Karpas-422 (cell line): ENCODE results near the gene PPM1L. TPM values are rescaled to one million over a fixed set of nuclear protein-coding genes. Genes with fewer than 3 reads are reported as not detected.
"Not testable (repeated sequence)": the region's sequence is repeated elsewhere in the genome, so short reads cannot be mapped to it uniquely, and the experiment has no call there.

Experiments
- DNase-seq: peaks from one replicate; pipeline ENCODE4 v3.0.0-alpha.2; 2015
- H2AFZ ChIP-seq: fragments of 200-600 bp; sonication (generic); 2 replicates; pipeline ENCODE4 v1.6.1; 2014; ENCODE audit warnings: antibody characterized with exemption, low read length, mixed read lengths
- H3K27ac ChIP-seq: fragments of 200-600 bp; sonication (generic); 2 replicates; pipeline ENCODE4 v1.5.1; 2014; ENCODE audit warnings: mild to moderate bottlenecking, low read length, moderate library complexity
- H3K27me3 ChIP-seq: fragments of 200-600 bp; sonication (generic); 2 replicates; pipeline ENCODE4 v1.6.1; 2014; ENCODE audit warnings: low read length, mixed read lengths
- H3K36me3 ChIP-seq: fragments of 200-600 bp; sonication (generic); 2 replicates; pipeline ENCODE4 v1.6.1; 2014; ENCODE audit warnings: low read length, mixed read lengths; ENCODE audit not compliant: insufficient read depth
- H3K4me1 ChIP-seq: fragments of 200-600 bp; sonication (generic); 2 replicates; pipeline ENCODE4 v1.6.1; 2014; ENCODE audit warnings: mild to moderate bottlenecking, low read length, mixed read lengths
- H3K4me2 ChIP-seq: fragments of 200-600 bp; sonication (generic); 2 replicates; pipeline ENCODE4 v1.6.1; 2014; ENCODE audit warnings: low read length, low read depth, mild to moderate bottlenecking; ENCODE audit not compliant: poor library complexity, severe bottlenecking
- H3K4me3 ChIP-seq: fragments of 200-600 bp; sonication (generic); 2 replicates; pipeline ENCODE4 v1.5.1; 2014; ENCODE audit warnings: mild to moderate bottlenecking, antibody characterized with exemption, low read length, mixed read lengths
- H3K79me2 ChIP-seq: fragments of 200-600 bp; sonication (generic); 2 replicates; pipeline ENCODE4 v1.6.1; 2014; ENCODE audit warnings: mild to moderate bottlenecking, low read length, mixed read lengths
- H3K9ac ChIP-seq: fragments of 200-600 bp; sonication (generic); 2 replicates; pipeline ENCODE4 v1.6.0; 2014; ENCODE audit warnings: low read length
- H3K9me2 ChIP-seq: fragments of 200-600 bp; sonication (generic), shearing (Covaris generic); replicated peaks from 2 replicates; pipeline ENCODE4 v1.6.0; 2014; ENCODE audit warnings: mild to moderate bottlenecking, low read length, moderate library complexity; ENCODE audit not compliant: insufficient read depth
- H3K9me3 ChIP-seq: fragments of 300-700, 200-600 bp; sonication (generic); 2 replicates; pipeline ENCODE4 v1.6.1; 2014; ENCODE audit warnings: low read length, mixed read lengths
- H4K20me1 ChIP-seq: fragments of 200-600 bp; sonication (generic); 2 replicates; pipeline ENCODE4 v1.6.1; 2014; ENCODE audit warnings: mild to moderate bottlenecking, antibody characterized with exemption, low read length, low read depth; ENCODE audit not compliant: insufficient read depth
- total RNA-seq: library from RNA; depleted of rRNA; stranded (reverse); fragments of >200 nt; shearing (Covaris generic); gene quantifications from 2 replicates; pipeline ENCODE4 v1.2.3, GENCODE V29; 2014; ENCODE audit warnings: low replicate concordance; rRNA removed

Gene PPM1L
- total RNA-seq = 1.8 and 3.4 TPM in 2 replicates

DNA sequence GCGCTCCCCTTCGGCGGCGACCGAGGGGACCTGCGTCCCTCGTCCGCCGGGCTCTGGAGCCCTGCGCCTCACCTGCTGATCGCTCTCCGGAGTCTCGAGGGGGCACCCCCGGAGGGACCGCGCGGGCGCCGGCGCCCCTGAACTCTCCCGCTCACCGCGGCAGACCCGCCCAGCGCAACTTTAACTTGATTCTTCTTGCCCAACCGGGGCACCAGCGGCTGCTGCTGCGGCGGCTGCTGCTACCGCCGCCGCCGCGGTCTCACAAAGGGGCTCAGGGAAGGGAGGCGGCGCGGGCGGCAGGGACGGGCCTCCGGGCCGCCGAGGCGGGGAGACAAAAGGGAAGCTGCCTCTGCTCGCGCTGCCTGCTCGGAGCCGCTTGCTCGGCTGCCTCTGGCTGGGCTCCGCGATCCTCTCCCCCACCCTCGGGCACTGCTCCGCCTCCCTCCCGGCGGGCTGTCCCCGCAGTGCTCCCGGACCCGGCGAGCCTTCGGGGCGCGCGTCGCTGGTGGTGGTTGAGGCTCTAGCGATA, at the start of gene PPM1L:
Gene PPM1L (plus strand): TSS at position 456 of the 529 bp plus-strand sequence.
- no peaks in the 10 kb centered on the region for H3K79me2 ChIP-seq
- H3K36me3 ChIP-seq = no peaks in the 10 kb centered on the region
- H3K9me2 ChIP-seq = no peaks in the 10 kb centered on the region
- peak within 1 kb of the TSS; percentile 91 for H3K4me2 ChIP-seq
- H3K4me3 ChIP-seq = peak within 1 kb of the TSS; percentile 89
- H2AFZ ChIP-seq = peak within 1 kb of the TSS; percentile 100
- H3K9me3 ChIP-seq = no peaks in the 10 kb centered on the region
- H3K4me1 ChIP-seq = peaks cover 26% of the 10 kb centered on the region
- H4K20me1 ChIP-seq = no peaks in the 10 kb centered on the region
- H3K27me3 ChIP-seq = no peaks in the 10 kb centered on the region
- DNase-seq = peak; percentile 83
- peak within 1 kb of the TSS; percentile 82 for H3K9ac ChIP-seq
- 0 out of 2 replicates have a peak within 1 kb of the TSS, but pooled peaks have one; percentile 7 for H3K27ac ChIP-seq

DNA sequence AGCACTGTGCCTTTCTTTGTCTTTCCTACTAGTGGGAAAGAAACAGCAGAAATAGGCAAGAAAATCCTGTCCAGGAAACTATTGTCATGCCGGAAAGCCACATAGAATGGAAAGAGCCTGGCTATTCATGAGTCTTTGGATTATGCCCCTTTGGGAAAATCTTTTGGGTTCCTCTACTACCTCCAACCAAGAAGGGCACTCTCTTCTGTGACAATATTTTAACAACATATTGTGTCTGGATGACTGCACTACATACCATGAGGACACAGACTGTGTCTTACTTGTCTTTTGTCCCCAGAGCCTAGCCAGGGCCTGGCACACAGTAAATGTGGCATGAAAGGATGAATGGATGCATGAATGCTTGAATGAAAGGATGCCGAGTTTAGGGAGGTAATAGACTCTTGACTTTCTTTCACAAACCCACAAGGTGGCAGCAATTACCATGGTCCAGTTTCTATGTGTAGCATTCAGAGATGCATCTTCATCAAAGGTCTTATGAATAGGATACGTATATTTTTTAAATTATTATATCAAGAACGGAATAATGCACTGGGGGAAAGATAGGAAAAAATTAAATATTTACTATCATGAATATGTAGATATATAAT, 48.7 kb upstream of the PPM1L start:
- no peaks in the 10 kb centered on the region for H3K79me2 ChIP-seq
- H3K27me3 ChIP-seq = no peaks in the 10 kb centered on the region
- DNase-seq = peak; percentile 71
- no peaks in the 10 kb centered on the region for H3K9me2 ChIP-seq
- H3K36me3 ChIP-seq = no peaks in the 10 kb centered on the region
- H4K20me1 ChIP-seq = no peaks in the 10 kb centered on the region
- H2AFZ ChIP-seq = no peak overlapping the region
- no peaks in the 10 kb centered on the region for H3K4me1 ChIP-seq
- H3K4me3 ChIP-seq = no peak overlapping the region
- no peaks in the 10 kb centered on the region for H3K9me3 ChIP-seq
- no peak overlapping the region for H3K9ac ChIP-seq
- no peak overlapping the region for H3K4me2 ChIP-seq
- no peak overlapping the region for H3K27ac ChIP-seq

DNA sequence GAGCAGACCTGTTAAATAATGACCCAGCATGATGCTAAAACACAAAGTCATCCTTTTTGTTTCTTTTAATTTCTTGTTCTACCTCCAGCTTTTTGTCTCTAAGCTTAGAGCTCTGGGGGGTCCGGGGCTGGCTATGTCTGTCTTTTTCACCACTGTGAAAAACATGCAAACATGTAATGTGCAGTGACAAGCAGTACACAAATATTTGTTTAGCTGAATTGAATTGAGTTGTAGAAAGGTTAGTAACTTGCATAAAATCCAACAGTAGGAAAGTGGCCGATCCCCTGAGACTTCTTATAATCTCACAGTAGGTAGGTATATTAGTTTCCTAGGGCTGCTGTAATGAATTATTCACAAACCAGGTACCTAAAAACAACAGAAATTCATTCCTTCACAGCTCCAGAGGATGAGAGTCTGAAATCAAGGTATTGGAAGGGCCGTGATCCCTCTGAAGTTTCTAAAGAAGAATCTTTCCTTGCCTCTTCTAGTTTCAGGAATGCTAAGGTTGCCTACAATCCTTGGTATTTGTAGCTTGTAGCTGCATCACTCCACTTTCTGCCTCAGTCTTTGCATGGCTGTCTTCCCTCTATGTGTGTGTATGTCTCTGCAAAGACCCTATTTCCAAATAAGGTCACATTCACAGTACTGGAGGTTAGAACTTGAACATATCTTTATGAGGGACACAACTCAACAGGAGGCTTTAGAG, 46.4 kb upstream of the PPM1L start:
- no peaks in the 10 kb centered on the region for H3K9me3 ChIP-seq
- no peak overlapping the region for H3K4me3 ChIP-seq
- no peaks in the 10 kb centered on the region for H3K36me3 ChIP-seq
- H3K9ac ChIP-seq = no peak overlapping the region
- H4K20me1 ChIP-seq = no peaks in the 10 kb centered on the region
- no peak for DNase-seq
- H3K27ac ChIP-seq = no peak overlapping the region
- no peaks in the 10 kb centered on the region for H3K79me2 ChIP-seq
- H3K4me1 ChIP-seq = no peaks in the 10 kb centered on the region
- no peaks in the 10 kb centered on the region for H3K9me2 ChIP-seq
- H3K4me2 ChIP-seq = no peak overlapping the region
- no peak overlapping the region for H2AFZ ChIP-seq
- H3K27me3 ChIP-seq = no peaks in the 10 kb centered on the region

DNA sequence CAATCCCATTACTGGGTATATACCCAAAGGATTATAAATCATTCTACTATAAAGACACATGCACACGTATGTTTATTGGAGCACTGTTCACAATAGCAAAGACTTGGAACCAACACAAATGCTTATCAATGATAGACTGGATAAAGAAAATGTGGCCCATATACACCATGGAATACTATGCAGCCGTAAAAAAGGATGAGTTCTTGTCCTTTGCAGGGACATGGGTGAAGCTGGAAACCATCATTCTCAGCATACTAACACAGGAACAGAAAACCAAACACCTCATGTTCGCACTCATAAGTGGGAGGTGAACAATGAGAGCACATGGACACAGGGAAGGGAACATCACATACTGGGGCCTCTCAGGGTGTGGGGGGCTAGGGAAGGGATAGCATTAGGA, 42.9 kb upstream of the PPM1L start:
- DNase-seq, H3K27me3 ChIP-seq, H3K4me1 ChIP-seq, H3K36me3 ChIP-seq, H3K4me3 ChIP-seq, H3K9ac ChIP-seq, H3K27ac ChIP-seq, H3K9me2 ChIP-seq, H3K9me3 ChIP-seq, H2AFZ ChIP-seq, H4K20me1 ChIP-seq, H3K4me2 ChIP-seq, H3K79me2 ChIP-seq: not testable (repeated sequence)

DNA sequence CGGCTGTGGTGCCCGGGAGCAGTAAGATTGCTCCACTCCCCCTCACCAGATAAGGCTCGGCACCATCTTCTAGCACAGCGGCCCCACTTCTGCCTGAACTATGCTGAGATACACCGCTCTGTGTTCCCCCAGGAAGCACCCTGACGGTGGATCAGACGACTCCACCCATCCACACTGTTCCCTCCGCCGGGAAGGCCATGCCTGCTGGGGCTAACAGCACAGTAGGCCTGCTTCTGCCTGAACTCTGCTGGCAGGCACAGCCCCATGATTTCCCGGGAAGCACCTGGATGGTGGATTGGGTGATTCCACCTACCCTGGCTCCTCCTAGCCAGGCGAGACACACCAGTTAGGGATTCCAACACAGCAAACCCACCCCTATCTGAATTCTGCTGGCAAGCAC, 36.3 kb upstream of the PPM1L start:
- Histone ChIP-seq H3K9ac (no peak overlapping the region), H3K9me3 (no peaks in the 10 kb centered on the region), H4K20me1 (no peaks in the 10 kb centered on the region), H3K27ac (no peak overlapping the region), H3K36me3 (no peaks in the 10 kb centered on the region), H3K4me1 (no peaks in the 10 kb centered on the region), H3K9me2 (no peaks in the 10 kb centered on the region), H3K27me3 (no peaks in the 10 kb centered on the region), H3K79me2 (no peaks in the 10 kb centered on the region), H2AFZ (no peak overlapping the region), H3K4me3 (no peak overlapping the region), H3K4me2 (no peak overlapping the region)
- no peak for DNase-seq

DNA sequence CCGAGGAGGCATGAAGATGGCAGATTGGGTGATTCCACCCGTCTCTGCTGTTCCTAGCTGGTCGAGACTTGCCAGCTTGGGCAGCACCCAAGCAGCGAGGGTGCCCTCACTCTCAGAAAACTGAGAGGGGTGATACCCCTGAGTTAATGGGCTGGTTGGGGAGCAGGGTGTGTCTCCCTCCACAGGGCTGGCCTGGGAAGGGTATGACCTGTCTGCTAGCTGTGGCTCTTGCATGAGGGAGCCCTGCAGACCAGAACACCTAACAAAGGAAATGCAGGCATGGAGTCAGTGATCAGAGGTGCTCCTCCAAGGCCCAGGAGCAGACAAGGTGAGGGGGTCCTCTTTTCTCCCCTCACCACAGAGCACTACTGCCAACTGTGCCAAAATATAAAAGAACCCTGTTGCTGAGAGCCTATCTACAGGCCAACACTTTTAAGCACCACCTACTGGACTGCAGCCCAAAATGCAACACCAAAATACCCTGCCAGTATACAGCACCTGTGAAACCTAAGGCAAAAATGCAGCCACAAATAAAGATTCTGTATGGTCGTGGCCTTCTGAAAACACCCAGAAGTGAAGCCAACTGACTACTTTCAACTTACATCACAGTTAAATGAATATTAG, 35.8 kb upstream of the PPM1L start:
- H3K4me3 ChIP-seq = no peak overlapping the region
- no peak overlapping the region for H3K9ac ChIP-seq
- no peaks in the 10 kb centered on the region for H4K20me1 ChIP-seq
- no peaks in the 10 kb centered on the region for H3K9me2 ChIP-seq
- H3K4me2 ChIP-seq = no peak overlapping the region
- DNase-seq = peak; percentile 43
- H3K79me2 ChIP-seq = no peaks in the 10 kb centered on the region
- H3K4me1 ChIP-seq = no peaks in the 10 kb centered on the region
- H3K9me3 ChIP-seq = no peaks in the 10 kb centered on the region
- H3K27me3 ChIP-seq = no peaks in the 10 kb centered on the region
- H2AFZ ChIP-seq = no peak overlapping the region
- H3K27ac ChIP-seq = no peak overlapping the region
- H3K36me3 ChIP-seq = no peaks in the 10 kb centered on the region

DNA sequence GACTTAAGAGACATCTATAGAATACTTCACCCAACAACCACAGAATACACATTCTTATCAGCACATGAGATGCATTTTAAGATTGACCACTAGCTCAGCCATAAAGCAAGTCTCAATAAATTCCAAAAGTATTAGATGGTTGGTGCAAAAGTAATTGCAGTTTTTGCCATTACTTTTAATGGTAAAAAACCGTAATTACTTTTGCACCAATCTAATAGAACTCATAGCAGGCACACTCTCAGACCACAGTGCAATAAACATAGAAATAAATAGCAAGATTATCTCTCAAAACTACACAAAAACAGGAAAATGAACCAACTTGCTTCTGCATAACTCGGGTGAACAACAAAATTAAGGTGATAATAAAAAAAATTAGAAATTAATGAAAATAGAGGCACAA, 33.7 kb upstream of the PPM1L start:
- no peaks in the 10 kb centered on the region for H3K4me1 ChIP-seq
- H3K4me3 ChIP-seq = no peak overlapping the region
- no peak for DNase-seq
- H3K9ac ChIP-seq = no peak overlapping the region
- H2AFZ ChIP-seq = no peak overlapping the region
- H3K79me2 ChIP-seq = no peaks in the 10 kb centered on the region
- H3K27me3 ChIP-seq = no peaks in the 10 kb centered on the region
- no peak overlapping the region for H3K4me2 ChIP-seq
- H3K9me3 ChIP-seq = no peaks in the 10 kb centered on the region
- no peaks in the 10 kb centered on the region for H3K9me2 ChIP-seq
- no peaks in the 10 kb centered on the region for H4K20me1 ChIP-seq
- H3K36me3 ChIP-seq = no peaks in the 10 kb centered on the region
- no peak overlapping the region for H3K27ac ChIP-seq

DNA sequence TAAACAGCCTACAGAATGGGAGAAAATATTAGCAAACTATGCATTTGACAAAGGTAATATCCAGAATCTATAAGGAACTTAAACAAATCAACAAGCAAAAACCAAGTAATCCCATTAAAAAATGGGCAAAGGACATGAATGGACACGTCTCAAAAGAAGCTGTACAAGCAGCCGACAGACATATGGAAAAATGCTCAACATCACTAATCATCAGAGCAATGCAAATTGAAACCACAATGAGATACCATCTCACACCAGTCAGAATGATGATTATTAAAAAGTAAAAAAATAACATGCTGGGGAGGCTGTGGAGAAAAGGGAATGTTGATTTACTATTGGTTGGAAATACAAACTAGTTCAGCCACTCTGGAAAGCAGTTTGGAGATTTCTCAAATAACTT, 30.7 kb upstream of the PPM1L start:
- Histone ChIP-seq H3K9me3 (no peaks in the 10 kb centered on the region), H4K20me1 (no peaks in the 10 kb centered on the region), H3K9ac (no peak overlapping the region), H3K4me1 (no peaks in the 10 kb centered on the region), H3K4me2 (no peak overlapping the region), H3K4me3 (no peak overlapping the region), H2AFZ (no peak overlapping the region), H3K9me2 (no peaks in the 10 kb centered on the region), H3K27ac (no peak overlapping the region), H3K36me3 (no peaks in the 10 kb centered on the region), H3K27me3 (no peaks in the 10 kb centered on the region), H3K79me2 (no peaks in the 10 kb centered on the region)
- no peak for DNase-seq
